Stimulated activated CD4-positive, alpha-beta T cell treated with anti-CD3 and anti-CD28 coated beads, Interleukin-1b, Interleukin-23, amount 100 ng/mL, for 48 hours (primary cell): ENCODE data around the gene TUBB6.
A peak's percentile ranks its signal among the peaks of the same experiment; 100 is the strongest.

Source experiments
- DNase-seq: peaks from one replicate; pipeline ENCODE4 v3.0.0-alpha.2; 2020

Gene TUBB6

DNA sequence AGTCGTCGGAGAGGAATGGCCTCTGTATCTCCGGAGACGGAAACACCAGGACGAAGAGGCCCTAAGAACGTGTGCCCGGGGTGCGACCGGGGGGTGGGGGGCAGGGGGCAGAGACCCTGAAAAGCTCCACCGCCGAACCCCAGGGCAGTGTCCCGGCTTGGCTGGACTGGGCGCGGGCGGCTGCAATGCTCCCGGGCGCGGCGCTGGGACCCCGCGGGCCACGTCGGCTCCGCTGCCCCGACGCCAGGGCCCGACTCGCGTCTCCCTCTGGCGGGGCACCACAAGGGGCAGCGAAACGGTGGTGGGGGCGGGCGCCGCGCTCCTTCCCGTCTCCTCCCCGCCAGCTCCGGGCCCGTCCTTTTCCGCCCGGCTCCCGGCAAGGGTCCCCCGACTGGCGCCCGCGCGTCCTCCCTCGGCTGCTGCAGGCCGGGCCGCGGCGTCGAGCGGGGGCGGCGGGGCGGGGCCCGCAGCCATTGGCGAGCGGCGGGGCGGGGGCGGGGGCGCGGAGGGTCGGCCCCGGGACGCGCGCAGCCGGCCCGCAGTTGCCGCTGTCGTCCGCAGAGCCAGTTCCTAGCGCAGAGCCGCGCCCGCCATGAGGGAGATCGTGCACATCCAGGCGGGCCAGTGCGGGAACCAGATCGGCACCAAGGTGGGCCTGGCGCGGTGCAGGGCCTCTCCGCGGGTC is at the start of gene TUBB6:
TSS of gene TUBB6 (plus strand) at position 541 of the 685 bp plus-strand sequence. CDS start at position 593, 52 bp downstream.
- DNase-seq, result no peak

DNA sequence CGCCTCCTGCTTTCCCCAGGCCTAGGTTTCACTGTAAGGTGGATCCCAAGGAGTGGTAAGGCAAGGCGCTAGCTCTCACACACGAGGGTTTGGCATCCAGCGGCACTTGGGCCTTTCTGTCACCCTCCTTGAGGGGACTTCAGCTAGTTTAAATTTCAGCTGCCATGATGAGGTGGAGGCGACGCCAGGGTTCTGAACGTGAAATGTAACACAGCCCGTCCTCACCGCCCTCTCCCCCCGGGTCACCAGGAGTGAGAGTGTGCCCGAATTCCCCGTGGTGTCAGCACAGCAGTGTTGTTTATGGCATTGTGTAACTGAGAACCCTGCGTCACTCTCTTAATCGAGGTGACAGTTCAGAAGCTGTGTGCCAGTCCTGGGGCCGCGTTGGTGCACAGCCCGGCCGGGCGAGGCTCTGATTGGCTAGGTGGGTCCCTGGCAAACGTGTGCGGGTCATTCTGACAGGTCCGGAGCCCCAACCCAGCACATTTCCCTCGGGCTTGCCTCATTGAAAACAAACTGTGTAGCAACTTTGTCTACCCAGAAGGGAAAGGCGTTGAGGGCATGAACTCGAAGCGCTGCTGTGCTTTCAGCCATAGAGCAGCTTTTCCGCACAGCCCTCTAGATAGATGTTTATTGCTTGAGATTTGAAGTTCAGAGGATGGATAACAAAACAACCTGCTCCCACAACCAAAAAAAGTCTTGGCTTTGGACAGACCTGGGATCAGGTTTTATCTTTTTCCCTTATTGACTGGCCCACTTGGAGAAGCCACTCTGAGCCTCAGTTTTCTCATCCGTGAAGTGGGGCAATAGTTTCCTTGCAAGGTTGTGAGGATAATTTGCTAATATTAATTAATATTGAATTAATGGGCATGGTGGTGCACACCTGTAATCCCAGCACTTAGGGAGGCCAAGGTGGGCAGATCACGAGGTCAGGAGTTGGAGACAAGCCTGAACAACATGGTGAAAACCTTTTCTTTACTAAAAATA is 49.0 kb upstream of the TUBB6 start:
- no peak for DNase-seq

DNA sequence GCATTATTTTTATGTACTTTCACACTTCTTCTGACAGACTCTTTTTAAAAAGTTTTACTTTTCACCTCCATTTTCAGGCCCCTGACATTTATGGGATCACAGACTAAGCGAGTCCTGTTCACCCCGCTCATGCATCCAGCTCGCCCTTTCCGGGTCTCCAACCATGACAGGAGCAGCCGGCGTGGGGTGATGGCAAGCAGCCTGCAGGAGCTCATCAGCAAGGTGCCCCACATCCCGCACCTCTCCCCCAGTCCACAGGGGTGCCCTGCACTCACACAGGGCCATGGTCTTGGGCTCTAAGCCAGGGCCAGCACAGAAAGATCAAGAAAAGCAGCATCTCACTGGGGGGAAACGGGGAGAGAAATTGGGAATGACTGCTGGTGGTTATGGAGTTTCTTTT is 45.3 kb upstream of the TUBB6 start:
- no peak for DNase-seq

- DNase-seq, result no peak
These were observed 43.2 kb upstream of the TUBB6 start for GRCh38 chr18:12264864-12265263.

DNA sequence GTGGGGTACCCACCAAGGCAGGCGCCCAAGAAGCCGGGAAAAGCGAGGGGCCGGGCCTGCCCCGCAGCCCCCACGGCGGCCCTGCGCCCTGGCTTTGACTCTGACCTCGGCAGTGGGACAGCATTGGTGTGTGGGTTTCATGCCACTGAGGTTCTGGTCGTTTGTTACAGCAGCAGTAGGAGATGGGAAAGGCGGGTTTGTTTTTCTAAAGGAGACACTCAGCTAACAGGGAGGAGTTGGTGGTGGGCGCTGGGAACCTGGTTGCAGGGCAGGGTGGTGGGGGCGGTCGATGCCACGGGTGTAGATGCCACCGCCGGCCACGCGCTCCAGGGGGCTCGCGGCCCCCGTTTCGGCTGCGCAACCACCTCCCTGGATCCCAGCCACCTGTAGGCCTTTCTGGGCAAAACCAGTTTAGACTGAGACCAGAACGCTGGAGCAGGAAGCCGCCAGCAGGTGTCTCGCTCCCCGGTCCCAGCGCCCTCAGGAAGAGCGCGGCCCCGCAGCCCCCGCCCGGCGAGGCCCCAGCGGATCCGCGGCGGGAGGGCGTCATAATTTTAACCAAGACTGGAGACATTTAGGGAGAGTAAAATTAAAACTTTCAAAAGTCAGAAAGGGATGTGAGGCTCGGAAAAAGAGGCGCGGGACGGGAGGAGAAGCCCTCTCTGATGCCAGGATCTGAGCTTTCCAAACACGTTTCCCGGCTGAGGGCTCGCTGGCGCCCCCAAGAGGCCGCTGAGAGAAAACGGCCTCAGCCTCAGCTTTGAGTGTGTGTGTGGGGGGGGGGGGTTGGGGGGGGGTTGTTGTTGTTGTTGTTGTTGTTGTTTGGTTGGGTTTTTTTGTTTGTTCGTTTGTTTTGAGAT is 36.4 kb upstream of the TUBB6 start:
- DNase-seq, result peak; percentile 59

- no peak for DNase-seq
These were observed 33.2 kb upstream of the TUBB6 start for GRCh38 chr18:12274793-12275192.

- DNase-seq, result no peak
These were observed 31.1 kb upstream of the TUBB6 start for GRCh38 chr18:12276736-12277554.

DNA sequence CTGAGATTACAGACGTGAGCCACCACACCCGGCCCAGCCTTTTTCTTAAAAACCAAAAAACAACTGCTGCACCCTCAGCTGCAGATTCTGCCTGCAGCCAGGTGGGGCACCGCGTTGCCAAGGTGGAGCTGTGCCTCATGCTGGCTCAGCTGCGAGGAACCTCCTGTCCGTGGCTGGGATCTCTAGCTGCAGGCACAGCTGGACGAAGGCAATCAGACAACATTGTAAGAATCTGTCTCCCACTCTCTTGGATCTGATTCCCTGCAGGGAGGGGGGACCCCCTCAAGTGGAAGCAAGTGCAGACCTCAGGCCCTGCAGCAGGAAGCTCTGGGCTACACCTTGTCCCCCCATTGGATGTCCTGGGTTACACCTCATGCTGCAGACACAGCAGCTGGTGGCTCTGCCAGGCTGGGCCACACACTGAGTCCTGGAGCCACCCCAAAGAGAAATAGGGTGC is 29.8 kb upstream of the TUBB6 start:
- no peak for DNase-seq

GRCh38 chr18:12278741-12279682 is 29.0 kb upstream of the TUBB6 start:
- no peak for DNase-seq

DNA sequence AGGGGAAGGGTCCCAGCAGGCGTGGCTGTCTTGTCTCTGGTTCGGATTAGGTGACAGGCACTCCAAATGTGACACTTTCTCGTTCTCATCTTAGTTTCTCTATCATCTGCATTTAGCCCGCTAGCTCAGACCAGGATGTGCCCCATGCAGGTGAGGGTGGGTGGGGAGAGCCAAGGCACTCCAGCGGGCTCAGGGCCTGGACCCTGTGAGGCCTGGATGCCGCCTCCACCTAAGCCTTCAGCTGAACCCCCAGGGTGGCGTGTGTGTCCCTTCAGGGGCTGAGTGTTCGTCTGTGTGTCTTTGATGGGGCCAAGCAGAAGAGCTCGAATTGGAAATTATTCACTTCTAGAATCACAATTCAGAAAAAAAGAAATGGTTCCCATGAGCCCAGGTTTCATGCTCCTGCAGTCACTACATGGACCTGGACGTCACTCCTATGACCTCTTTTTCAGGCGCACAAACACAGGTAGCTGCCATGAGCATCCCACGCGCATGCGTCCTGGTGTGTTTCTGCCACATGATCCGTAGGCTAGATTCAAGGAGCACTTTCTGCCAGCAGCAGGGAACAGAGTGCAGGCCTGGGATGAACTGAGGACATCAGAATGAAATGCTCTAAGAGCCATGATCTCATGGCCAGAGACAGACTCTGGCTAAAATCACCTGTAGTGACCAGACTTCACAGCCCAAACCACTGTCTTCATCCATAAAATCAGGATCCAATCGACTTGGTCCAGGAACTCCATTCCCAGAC is 28.1 kb upstream of the TUBB6 start:
- DNase-seq, result no peak

GRCh38 chr18:12281861-12282260 is 26.2 kb upstream of the TUBB6 start:
- no peak for DNase-seq

DNA sequence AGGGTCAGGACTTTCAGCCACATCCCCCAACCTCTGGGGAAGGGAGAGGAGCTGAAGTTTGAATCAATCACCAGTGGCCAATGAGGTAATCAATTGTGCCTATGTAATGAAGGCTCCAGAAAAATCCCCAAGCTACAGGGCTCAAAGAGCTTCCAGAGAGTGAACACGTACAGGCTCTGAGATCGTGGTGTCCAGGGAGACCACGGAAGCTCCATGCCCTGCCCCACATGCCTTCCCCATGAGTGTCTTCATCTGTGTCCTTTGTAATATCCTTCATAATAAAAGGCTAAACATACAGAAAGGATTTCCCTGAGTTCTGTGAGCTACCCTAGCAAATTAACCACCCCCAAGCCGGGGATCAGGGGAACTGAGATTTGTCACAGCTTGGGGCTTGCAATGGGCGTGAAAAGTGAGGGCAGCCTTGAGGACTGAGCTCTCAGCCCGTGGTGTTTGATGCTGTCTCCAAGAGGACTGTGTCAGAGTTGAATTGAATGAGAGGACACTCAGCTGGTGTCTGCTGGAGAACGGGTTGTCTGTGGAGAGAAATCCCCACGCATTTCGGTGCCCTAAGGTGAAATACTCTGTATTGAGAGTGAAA is 25.5 kb upstream of the TUBB6 start:
- DNase-seq, result no peak

DNA sequence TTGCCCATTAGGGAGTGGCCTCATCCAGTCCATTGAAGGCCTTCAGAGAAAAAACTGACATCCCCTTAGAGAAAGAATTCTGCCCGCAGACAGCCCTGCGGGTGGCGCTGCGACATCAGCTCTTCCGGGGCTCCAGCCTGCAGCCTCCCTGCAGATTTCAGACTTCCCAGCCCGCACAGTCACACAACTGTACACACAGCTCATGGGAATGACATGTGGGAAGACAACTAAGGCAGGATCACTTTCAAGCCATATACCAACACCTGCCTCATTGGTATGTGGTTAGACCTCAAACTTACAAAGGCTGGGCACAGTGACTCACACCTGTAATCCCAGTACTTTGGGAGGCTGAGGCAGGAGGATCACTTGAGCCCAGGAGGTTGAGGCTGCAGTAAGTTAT is 24.8 kb upstream of the TUBB6 start:
- DNase-seq, result no peak

- no peak for DNase-seq
These were observed 24.4 kb upstream of the TUBB6 start for GRCh38 chr18:12283666-12284065.

DNA sequence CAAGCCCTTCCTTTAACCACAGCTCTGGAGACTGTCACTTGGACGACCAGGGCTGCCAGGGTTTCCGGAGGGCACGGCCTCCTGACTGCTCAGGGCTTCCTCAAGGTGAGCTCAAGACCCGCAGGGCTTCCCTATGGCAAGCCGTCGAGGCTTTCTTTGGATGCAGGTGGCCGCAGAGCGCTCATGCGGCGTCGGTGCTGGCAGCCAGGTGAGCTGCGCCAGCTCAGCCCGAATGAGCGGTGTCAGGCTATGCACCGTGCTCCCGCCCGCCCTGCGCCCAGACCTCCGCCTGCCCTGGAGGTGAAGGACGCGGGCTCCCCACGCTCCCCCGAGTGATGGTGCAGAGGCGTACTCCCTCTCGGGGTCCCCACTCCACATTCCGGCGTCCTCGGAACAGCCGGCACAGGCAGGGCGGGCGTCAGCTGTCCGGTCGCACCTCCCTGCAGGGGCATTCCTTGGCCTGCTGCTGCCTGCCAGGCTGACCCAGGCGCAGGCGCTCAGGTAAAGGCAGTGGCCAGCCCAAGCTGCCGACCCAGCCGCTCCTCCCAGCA is 20.8 kb upstream of the TUBB6 start:
- no peak for DNase-seq

- DNase-seq, result no peak
These were observed 20.2 kb upstream of the TUBB6 start for GRCh38 chr18:12287684-12288402.

- DNase-seq, result no peak
These were observed 19.7 kb upstream of the TUBB6 start for GRCh38 chr18:12288403-12288755.

DNA sequence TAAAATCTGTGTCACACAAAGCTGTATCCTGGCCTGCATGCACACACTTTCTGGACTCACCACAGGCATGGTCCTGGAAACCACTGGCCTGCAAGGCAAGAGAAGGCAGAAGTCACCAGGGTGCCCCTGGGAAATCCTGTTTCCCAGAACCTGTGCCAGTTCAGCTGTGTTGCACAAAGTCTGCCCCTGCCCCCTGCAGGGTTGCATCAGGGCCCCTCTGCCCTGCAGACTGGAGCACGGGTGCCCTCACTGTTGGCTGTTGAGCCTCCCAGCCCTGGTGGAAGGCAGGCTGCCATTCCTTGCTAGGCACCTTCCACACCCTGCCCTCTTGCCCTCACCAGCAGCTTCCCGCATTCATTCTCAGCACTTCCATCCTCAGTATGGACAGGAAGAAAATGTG is 18.0 kb upstream of the TUBB6 start:
- no peak for DNase-seq

GRCh38 chr18:12291161-12291560 is 16.9 kb upstream of the TUBB6 start:
- DNase-seq, result no peak
